Stimulated activated CD4-positive, alpha-beta T cell treated with anti-CD3 and anti-CD28 coated beads, Interleukin-1b, Interleukin-23, amount 100 ng/mL, for 48 hours (primary cell): ENCODE results near the gene OR5K3.

ENCODE experiments used
- DNase-seq: peaks from one replicate; pipeline ENCODE4 v3.0.0-alpha.2; 2020

OR5K3 gene

GRCh38 chr3:98440283-98440682 is 49.8 kb downstream of the OR5K3 start:
- DNase-seq, result no peak
